ENCODE data around the gene TAS2R7. TPM values are rescaled to one million over a fixed set of nuclear protein-coding genes. Genes with fewer than 3 reads are reported as not detected.

TAS2R7 gene
- total RNA-seq, 2 donors from 2014 or later: not detected

DNA sequence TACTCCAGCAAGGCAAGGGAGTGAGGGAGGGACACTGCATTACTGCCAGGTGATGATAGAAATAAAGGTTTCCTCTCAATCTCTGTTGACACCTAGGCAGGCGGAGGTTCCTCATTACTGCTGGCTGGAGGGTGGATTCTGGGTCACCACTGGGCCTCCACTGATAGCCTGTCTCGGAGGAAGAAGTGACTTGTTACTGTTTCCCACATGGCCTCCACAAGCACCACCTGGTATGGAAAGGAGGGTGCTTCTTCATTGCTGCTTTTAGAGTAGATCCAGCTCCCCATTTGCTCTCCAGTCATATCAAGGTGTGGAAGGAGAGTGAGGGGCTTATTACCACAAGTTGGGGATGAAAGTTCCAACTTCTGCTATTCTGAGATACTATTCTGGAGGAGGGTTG is 40.4 kb upstream of the TAS2R7 start:
- H3K27ac ChIP-seq: no peak overlapping the region
- no peaks in the 10 kb centered on the region for H3K9me3 ChIP-seq
- no peaks in the 10 kb centered on the region for H3K36me3 ChIP-seq (replicated peaks in 1 of 2; ENCODE audit: insufficient read depth in 1 of 2, low read depth in 2 of 2)
- ATAC-seq (no peak), DNase-seq (no peak)
- 57 to 92% methylated on average over 1 to 2 of the region's 2 CpGs for WGBS, 2 donors
- TF ChIP-seq CTCF (IDR thresholded peaks at IDR 0.05): no peak
- H3K4me3 ChIP-seq: no peak overlapping the region
- H3K27me3 ChIP-seq: no peaks in the 10 kb centered on the region
- no peaks in the 10 kb centered on the region for H3K4me1 ChIP-seq
- intact Hi-C loops (cut with DNase I): no loop called here

GRCh38 chr12:10838461-10838860 is 36.0 kb upstream of the TAS2R7 start:
- DNase-seq: no peak
- no peaks in the 10 kb centered on the region for H3K27me3 ChIP-seq
- H3K4me1 ChIP-seq: no peaks in the 10 kb centered on the region
- no peak overlapping the region for H3K27ac ChIP-seq
- WGBS, 2 donors: 76 to 86% methylated on average over 3 of the region's 3 CpGs
- no peaks in the 10 kb centered on the region for H3K36me3 ChIP-seq (replicated peaks in 1 of 2; ENCODE audit: insufficient read depth in 1 of 2, low read depth in 2 of 2)
- intact Hi-C loops (cut with DNase I): no loop called here
- H3K4me3 ChIP-seq: no peak overlapping the region
- no peaks in the 10 kb centered on the region for H3K9me3 ChIP-seq
- no peak for TF ChIP-seq POLR2A (IDR thresholded peaks at IDR 0.05)
- no peak for TF ChIP-seq CTCF (IDR thresholded peaks at IDR 0.05)
- ATAC-seq: no peak

- ATAC-seq (no peak), DNase-seq (no peak)
- TF ChIP-seq CTCF (IDR thresholded peaks at IDR 0.05) (no peak), POLR2A (IDR thresholded peaks at IDR 0.05) (no peak)
- Histone ChIP-seq H3K27ac (no peak overlapping the region), H3K4me1 (no peaks in the 10 kb centered on the region), H3K9me3 (no peaks in the 10 kb centered on the region), H3K27me3 (no peaks in the 10 kb centered on the region), H3K36me3 (replicated peaks in 1 of 2; ENCODE audit: insufficient read depth in 1 of 2, low read depth in 2 of 2) (no peaks in the 10 kb centered on the region), H3K4me3 (no peak overlapping the region)
- intact Hi-C loops (cut with DNase I): no loop called here
- WGBS, 2 donors: 93 to 100% methylated on average over 1 of the region's 1 CpG
Observed at GRCh38 chr12:10829994-10830393, 27.6 kb upstream of the TAS2R7 start.

DNA sequence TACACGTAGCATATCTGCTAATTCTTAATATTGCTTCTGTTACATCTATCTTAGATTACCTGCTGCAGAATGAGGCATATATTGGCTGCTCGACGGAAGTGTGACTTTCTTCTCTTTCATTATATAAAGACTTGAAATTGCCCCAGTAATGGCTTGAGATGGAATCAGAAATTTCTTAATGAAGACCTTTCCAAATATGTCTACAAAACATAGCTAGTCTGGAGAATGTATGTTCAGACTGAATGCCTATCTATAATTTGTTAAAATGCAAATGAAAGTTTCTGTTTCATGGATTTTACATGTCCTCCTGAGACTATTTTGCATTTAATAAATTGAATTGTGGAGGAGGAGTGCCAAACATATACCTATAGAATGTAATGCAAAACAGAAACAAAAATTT is 23.8 kb upstream of the TAS2R7 start, which contains the start of gene TAS2R10:
Gene TAS2R10 (minus strand): TSS at position 101 of the 400 bp plus-strand sequence. CDS start 89 bp downstream, at position 12.
- no peak within 1 kb of the TSS for H3K27ac ChIP-seq
- H3K36me3 ChIP-seq (replicated peaks in 1 of 2; ENCODE audit: insufficient read depth in 1 of 2, low read depth in 2 of 2): no peaks in the 10 kb centered on the region
- no peak for ATAC-seq
- no peaks in the 10 kb centered on the region for H3K27me3 ChIP-seq
- TF ChIP-seq CTCF (IDR thresholded peaks at IDR 0.05): no peak
- no peaks in the 10 kb centered on the region for H3K4me1 ChIP-seq
- intact Hi-C loops (cut with DNase I): no loop called here
- 86 to 92% methylated on average over 3 of the region's 3 CpGs for WGBS, 2 donors
- H3K9me3 ChIP-seq: no peaks in the 10 kb centered on the region
- H3K4me3 ChIP-seq: no peak within 1 kb of the TSS
- no peak for DNase-seq

DNA sequence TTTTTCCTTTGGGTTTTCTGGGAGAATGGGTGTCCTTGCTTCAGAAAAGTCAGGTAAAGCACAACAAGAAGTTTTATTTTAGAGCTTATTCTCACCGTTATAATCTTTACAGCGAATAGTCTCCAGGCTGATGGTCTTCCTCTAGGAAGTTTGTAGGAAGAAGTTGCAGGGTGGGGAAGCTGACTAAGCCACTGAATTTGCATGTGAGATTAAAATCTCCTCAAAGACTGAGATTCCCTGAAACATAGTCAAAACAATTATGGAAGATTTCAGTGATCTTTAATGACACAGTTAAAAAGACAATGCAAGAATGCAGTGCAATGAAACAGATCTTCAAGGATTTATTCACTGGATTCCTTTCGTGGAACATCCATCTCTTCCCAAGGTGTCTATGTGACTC is 22.5 kb upstream of the TAS2R7 start:
- H3K4me3 ChIP-seq: no peak overlapping the region
- intact Hi-C loops (cut with DNase I): no loop called here
- no peak overlapping the region for H3K27ac ChIP-seq
- H3K4me1 ChIP-seq: no peaks in the 10 kb centered on the region
- H3K36me3 ChIP-seq (replicated peaks in 1 of 2; ENCODE audit: insufficient read depth in 1 of 2, low read depth in 2 of 2): no peaks in the 10 kb centered on the region
- no peak for ATAC-seq
- WGBS, 2 donors: 83 to 84% methylated on average over 3 of the region's 3 CpGs
- H3K27me3 ChIP-seq: no peaks in the 10 kb centered on the region
- no peaks in the 10 kb centered on the region for H3K9me3 ChIP-seq
- no peak for TF ChIP-seq CTCF (IDR thresholded peaks at IDR 0.05)
- TF ChIP-seq POLR2A (IDR thresholded peaks at IDR 0.05): no peak
- DNase-seq: no peak

Measured in body of pancreas (tissue), 4 donors.